Esophagus squamous epithelium (tissue), 5 donors: ENCODE measurements around the gene TOMM70. TPM values are rescaled to one million over a fixed set of nuclear protein-coding genes. Genes with fewer than 3 reads are reported as not detected.

ENCODE experiments used
- DNase-seq: peaks from one replicate; lab custom pipeline; 2025; lab: John Stamatoyannopoulos, UW
- H3K27ac ChIP-seq, 4 donors: fragments of 200-600 bp; sonication (generic); one replicate each; pipeline ENCODE4 v1.5.1; 2016 to 2019; ENCODE audit warnings: mild to moderate bottlenecking in 1 of 4
- H3K27me3 ChIP-seq, 4 donors: fragments of 200-600 bp; sonication (generic); 1 replicate in 3 of 4; 2 replicates in 1 of 4; pipeline versions ENCODE4 v1.5.1 to v1.6.0; 2017 to 2021; ENCODE audit warnings: antibody characterized with exemption in 1 of 4
- H3K36me3 ChIP-seq, 3 donors: fragments of 200-600 bp; sonication (generic); one replicate each; pipeline ENCODE4 v1.5.1; 2016 to 2019
- H3K4me1 ChIP-seq, 3 donors: fragments of 200-600 bp; sonication (generic); one replicate each; pipeline ENCODE4 v1.5.1; 2017 to 2019
- H3K4me3 ChIP-seq, 4 donors: fragments of 200-600 bp; sonication (generic); 1 replicate in 3 of 4; 2 replicates in 1 of 4; pipeline ENCODE4 v1.5.1; 2016 to 2019; ENCODE audit warnings: mild to moderate bottlenecking in 2 of 4, moderate library complexity in 1 of 4
- H3K9me3 ChIP-seq, 3 donors: fragments of 200-600 bp; sonication (generic); one replicate each; pipeline ENCODE4 v1.5.1; 2016 to 2019
- POLR2A ChIP-seq, 4 donors: fragments of 450-650 bp; IDR thresholded peaks; one replicate each; pipeline ENCODE4 v1.6.1; 2017; ENCODE audit warnings: antibody characterized with exemption in 4 of 4, mild to moderate bottlenecking in 4 of 4, moderate library complexity in 3 of 4
- WGBS, 2 donors: methylation state at CpG; one replicate each; pipeline ENCODE4 v1.1.5; 2018; 5-methylcytosine and 5-hydroxymethylcytosine counted together
- intact Hi-C: fragments of 100-400 bp; cut with DNase I; formaldehyde crosslinking; loops from one replicate; pipeline ENCODE4 v1.15.0; 2022
- total RNA-seq, 4 donors: library from RNA; depleted of rRNA; stranded (reverse); fragments of >200 nt; gene quantifications; one replicate each; pipeline ENCODE4 v1.1.0, GENCODE V29; 2016
- TF ChIP-seq, protein P1 (sequence below), 6 experiments: fragments of 450-650 bp in 4 of 6; fragments of 200-600 bp in 2 of 6; sonication (generic) in 2 of 6; IDR thresholded peaks; one replicate each; pipeline ENCODE4 v1.5.1; 2016 to 2019; ENCODE audit warnings: antibody characterized with exemption in 6 of 6, mild to moderate bottlenecking in 4 of 6, moderate library complexity in 4 of 6
- donor health status: DM: yes; HTN: yes; CAD: no.

The TOMM70 gene
- total RNA-seq, 4 donors from 2014 or later = 32.0 to 51.3 (median 44.3) TPM

DNA sequence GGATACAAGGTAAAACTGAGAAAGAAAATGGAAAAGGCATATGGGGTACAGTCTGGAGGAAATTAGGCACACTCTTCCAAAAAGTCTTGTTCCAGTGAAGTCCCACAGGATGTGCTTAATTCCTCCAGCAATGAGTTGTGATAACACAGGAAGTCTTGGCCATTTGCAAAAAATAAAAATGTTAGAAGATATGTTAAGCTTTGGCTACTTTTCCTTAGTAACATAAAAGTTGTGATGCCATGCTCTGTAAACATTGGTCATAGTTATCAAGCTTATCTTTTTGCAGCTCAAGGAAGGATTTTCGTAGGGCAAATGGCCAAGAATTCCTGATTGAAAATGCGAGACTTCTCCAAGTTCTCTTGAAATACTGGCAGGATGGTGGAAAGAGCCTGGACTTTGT is 26.8 kb upstream of the TOMM70 start:
- DNase-seq = no peak

DNA sequence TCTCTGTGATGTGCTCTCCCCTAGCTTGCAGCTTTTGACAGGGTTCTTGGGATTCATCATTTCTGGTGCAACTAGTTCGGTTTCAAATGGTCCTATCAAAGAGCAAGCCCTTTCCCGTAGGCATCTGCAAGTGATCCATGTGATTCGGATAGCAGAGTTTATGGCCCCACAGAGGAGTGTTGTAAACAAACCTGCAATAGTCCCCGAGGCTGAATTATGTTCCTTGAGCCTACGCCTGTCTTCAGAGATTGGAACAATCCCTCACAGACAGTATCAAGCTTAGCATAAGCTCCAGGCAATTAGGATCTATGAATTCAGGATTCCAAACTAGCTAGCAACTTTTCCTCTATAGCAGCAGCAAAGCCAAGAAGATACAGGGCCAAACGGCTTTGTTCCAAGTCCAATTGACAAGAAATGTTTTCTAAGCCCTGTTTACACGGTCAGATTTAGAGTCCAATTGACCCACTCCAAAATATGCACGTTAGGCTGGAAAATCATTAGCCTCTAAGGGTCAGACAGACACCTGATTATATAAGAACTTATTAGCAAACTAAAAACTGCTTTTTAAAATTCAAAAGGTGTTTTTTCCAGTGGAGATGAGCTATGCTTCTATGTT is 25.3 kb upstream of the TOMM70 start:
- DNase-seq = no peak
- intact Hi-C loops = no loop called here
- no peak for TF ChIP-seq POLR2A (IDR thresholded peaks at IDR 0.05)
- TF ChIP-seq, protein P1, sequence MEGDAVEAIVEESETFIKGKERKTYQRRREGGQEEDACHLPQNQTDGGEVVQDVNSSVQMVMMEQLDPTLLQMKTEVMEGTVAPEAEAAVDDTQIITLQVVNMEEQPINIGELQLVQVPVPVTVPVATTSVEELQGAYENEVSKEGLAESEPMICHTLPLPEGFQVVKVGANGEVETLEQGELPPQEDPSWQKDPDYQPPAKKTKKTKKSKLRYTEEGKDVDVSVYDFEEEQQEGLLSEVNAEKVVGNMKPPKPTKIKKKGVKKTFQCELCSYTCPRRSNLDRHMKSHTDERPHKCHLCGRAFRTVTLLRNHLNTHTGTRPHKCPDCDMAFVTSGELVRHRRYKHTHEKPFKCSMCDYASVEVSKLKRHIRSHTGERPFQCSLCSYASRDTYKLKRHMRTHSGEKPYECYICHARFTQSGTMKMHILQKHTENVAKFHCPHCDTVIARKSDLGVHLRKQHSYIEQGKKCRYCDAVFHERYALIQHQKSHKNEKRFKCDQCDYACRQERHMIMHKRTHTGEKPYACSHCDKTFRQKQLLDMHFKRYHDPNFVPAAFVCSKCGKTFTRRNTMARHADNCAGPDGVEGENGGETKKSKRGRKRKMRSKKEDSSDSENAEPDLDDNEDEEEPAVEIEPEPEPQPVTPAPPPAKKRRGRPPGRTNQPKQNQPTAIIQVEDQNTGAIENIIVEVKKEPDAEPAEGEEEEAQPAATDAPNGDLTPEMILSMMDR (IDR thresholded peaks at IDR 0.05) = no peak
- no peaks in the 10 kb centered on the region for H3K36me3 ChIP-seq
- no peaks in the 10 kb centered on the region for H3K27me3 ChIP-seq
- H3K4me1 ChIP-seq = peaks cover 0 to 8% (median 0%) of the 10 kb centered on the region in 3 donors
- no peaks in the 10 kb centered on the region for H3K9me3 ChIP-seq
- H3K4me3 ChIP-seq = no peak overlapping the region
- WGBS, 2 donors = 43 to 48% methylated on average over 5 of the region's 8 CpGs
- no peak overlapping the region for H3K27ac ChIP-seq

More for the DNA sequence above, 26.8 kb upstream of the TOMM70 start:
- Histone ChIP-seq H3K36me3 (no peaks in the 10 kb centered on the region), H3K4me3 (no peak overlapping the region), H3K27ac (no peak overlapping the region), H3K9me3 (no peaks in the 10 kb centered on the region), H3K4me1 (peaks cover 0 to 8% (median 0%) of the 10 kb centered on the region in 3 donors), H3K27me3 (no peaks in the 10 kb centered on the region)
- no peak for TF ChIP-seq POLR2A (IDR thresholded peaks at IDR 0.05)
- TF ChIP-seq, protein P1 (IDR thresholded peaks at IDR 0.05) = no peak
- intact Hi-C loops = no loop called here
- WGBS, 2 donors = 54 to 82% methylated on average over 2 of the region's 2 CpGs

DNA sequence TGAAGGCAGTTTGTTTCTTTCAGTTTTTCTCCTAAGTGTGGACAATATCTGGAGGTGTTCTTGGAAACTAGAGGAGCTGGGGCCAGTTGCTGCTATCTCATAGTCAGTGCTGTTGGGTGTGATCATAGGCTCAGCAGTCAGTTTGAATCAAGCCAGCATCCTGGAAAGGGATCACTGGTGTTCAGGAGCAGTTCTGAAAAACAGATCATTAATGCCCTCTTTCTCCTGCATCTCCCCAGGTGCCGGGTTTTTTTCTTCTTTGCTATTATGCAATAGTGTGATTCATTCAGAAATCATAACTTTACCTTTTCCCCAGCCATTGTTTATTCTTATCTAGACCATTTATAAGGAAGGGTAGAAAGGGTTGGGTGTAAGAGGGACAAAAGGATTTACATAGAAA is 24.4 kb upstream of the TOMM70 start:
- WGBS, 2 donors = 20 to 22% methylated on average over 1 of the region's 1 CpG
- no peak for DNase-seq
- Histone ChIP-seq H3K27me3 (no peaks in the 10 kb centered on the region), H3K4me3 (no peak overlapping the region), H3K4me1 (peaks cover 0 to 8% (median 0%) of the 10 kb centered on the region in 3 donors), H3K9me3 (no peaks in the 10 kb centered on the region), H3K36me3 (no peaks in the 10 kb centered on the region), H3K27ac (no peak overlapping the region)
- intact Hi-C loops = no loop called here
- TF ChIP-seq, protein P1 (IDR thresholded peaks at IDR 0.05) = no peak
- TF ChIP-seq POLR2A (IDR thresholded peaks at IDR 0.05) = no peak

DNA sequence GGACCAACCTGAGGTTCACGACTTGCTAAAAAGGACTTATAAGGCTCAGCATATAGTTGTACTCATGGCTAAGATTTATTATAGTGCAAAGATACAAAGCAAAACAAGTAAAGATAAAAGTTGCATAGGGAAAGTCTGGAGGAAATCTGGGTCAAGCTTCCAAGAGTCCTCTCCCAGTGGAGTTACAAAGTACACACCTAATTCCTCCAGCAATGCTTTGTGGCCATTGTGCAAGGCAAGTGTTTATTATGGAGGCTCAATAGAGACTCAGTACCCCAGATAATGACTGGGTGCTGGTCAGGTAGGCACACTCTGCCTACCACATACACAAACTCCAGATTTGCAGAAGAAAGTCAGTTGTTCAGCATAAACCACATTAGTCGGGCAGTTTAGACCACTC is 23.4 kb upstream of the TOMM70 start:
- Histone ChIP-seq H3K36me3 (no peaks in the 10 kb centered on the region), H3K4me1 (peaks cover 0 to 8% (median 0%) of the 10 kb centered on the region in 3 donors), H3K27me3 (no peaks in the 10 kb centered on the region), H3K9me3 (no peaks in the 10 kb centered on the region), H3K4me3 (no peak overlapping the region), H3K27ac (no peak overlapping the region)
- no peak for TF ChIP-seq POLR2A (IDR thresholded peaks at IDR 0.05)
- TF ChIP-seq, protein P1 (IDR thresholded peaks at IDR 0.05) = no peak
- DNase-seq = no peak
- intact Hi-C loops = no loop called here
- WGBS, 2 donors = 88 to 100% methylated on average over 2 of the region's 2 CpGs

DNA sequence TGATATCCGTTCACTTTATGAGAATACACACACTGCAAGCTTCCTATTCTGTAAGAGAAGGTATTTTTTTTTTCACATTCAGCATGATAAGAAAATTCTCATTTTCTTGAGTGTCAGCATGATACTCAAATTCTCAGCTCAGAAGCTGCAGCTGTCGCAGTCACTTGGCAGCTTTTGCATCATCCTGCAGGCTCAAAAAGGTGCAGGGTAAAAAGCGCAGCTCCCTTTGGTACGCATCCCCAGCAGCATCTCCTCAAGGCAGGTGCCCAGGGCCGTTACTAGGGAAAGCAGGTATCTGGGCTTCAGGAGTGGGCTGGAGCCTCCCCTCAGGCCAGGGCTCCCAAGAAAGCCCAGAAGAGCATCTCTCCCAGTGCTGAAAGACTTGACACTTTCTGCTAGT is 22.7 kb upstream of the TOMM70 start:
- Histone ChIP-seq H3K27ac (no peak overlapping the region), H3K4me1 (peaks cover 0 to 8% (median 0%) of the 10 kb centered on the region in 3 donors), H3K36me3 (no peaks in the 10 kb centered on the region), H3K9me3 (no peaks in the 10 kb centered on the region), H3K27me3 (no peaks in the 10 kb centered on the region), H3K4me3 (no peak overlapping the region)
- TF ChIP-seq, protein P1 (IDR thresholded peaks at IDR 0.05) = no peak
- TF ChIP-seq POLR2A (IDR thresholded peaks at IDR 0.05) = no peak
- 92 to 94% methylated on average over 1 of the region's 5 CpGs for WGBS, 2 donors
- intact Hi-C loops = no loop called here
- no peak for DNase-seq
